ENCODE measurements around the gene DLGAP3.
"Not testable (repeated sequence)": the region's sequence is repeated elsewhere in the genome, so short reads cannot be mapped to it uniquely, and the experiment has no call there.

DLGAP3 gene

GRCh38 chr1:34827341-34827941 is 102.0 kb downstream of the DLGAP3 start:
- TF ChIP-seq CTCF (IDR thresholded peaks at IDR 0.05; ENCODE audit: insufficient read depth, low read depth, low read length, missing control alignments): no peak
- no peak for DNase-seq (ENCODE audit: low read depth)

GRCh38 chr1:34825455-34826091 is 103.9 kb downstream of the DLGAP3 start:
- H3K4me3 ChIP-seq (ENCODE audit: low read depth, low read length): no peak overlapping the region
- no peak for TF ChIP-seq CTCF (IDR thresholded peaks at IDR 0.05; ENCODE audit: insufficient read depth, low read depth, low read length, missing control alignments)
- DNase-seq (ENCODE audit: low read depth): no peak

More at GRCh38 chr1:34827341-34827941, 102.0 kb downstream of the DLGAP3 start:
- no peak overlapping the region for H3K4me3 ChIP-seq (ENCODE audit: low read depth, low read length)

- TF ChIP-seq CTCF (IDR thresholded peaks at IDR 0.05; ENCODE audit: insufficient read depth, low read depth, low read length, missing control alignments): no peak
- DNase-seq (ENCODE audit: low read depth): no peak
- H3K4me3 ChIP-seq (ENCODE audit: low read depth, low read length): no peak overlapping the region
Observed at GRCh38 chr1:34824817-34825454, 104.5 kb downstream of the DLGAP3 start.

- TF ChIP-seq CTCF (IDR thresholded peaks at IDR 0.05; ENCODE audit: insufficient read depth, low read depth, low read length, missing control alignments): no peak
- no peak overlapping the region for H3K4me3 ChIP-seq (ENCODE audit: low read depth, low read length)
- no peak for DNase-seq (ENCODE audit: low read depth)
Observed at GRCh38 chr1:34822202-34822601, 107.2 kb downstream of the DLGAP3 start.

- H3K4me3 ChIP-seq (ENCODE audit: low read depth, low read length); DNase-seq (ENCODE audit: low read depth): not testable (repeated sequence)
Observed at GRCh38 chr1:34818862-34819261, 110.6 kb downstream of the DLGAP3 start.

GRCh38 chr1:34816778-34817177 is 112.7 kb downstream of the DLGAP3 start:
- no peak for DNase-seq (ENCODE audit: low read depth)
- no peak for TF ChIP-seq CTCF (IDR thresholded peaks at IDR 0.05; ENCODE audit: insufficient read depth, low read depth, low read length, missing control alignments)
- no peak overlapping the region for H3K4me3 ChIP-seq (ENCODE audit: low read depth, low read length)

- TF ChIP-seq CTCF (IDR thresholded peaks at IDR 0.05; ENCODE audit: insufficient read depth, low read depth, low read length, missing control alignments): no peak
- DNase-seq (ENCODE audit: low read depth): no peak
- no peak overlapping the region for H3K4me3 ChIP-seq (ENCODE audit: low read depth, low read length)
Observed at GRCh38 chr1:34816332-34816731, 113.1 kb downstream of the DLGAP3 start.

All from GM12865 (cell line).